Activated CD8-positive, alpha-beta memory T cell treated with anti-CD3 and anti-CD28 coated beads, Interleukin-2, amount 50 U/mL, for 4 hours (primary cell): ENCODE data around the gene ALKBH8.
A peak's percentile ranks its signal among the peaks of the same experiment; 100 is the strongest.
"Not testable (repeated sequence)": the region's sequence is repeated elsewhere in the genome, so short reads cannot be mapped to it uniquely, and the experiment has no call there.

ENCODE experiments used
- DNase-seq: peaks from one replicate; pipeline ENCODE4 v3.0.0-alpha.2; 2020

ALKBH8 gene, protein sequence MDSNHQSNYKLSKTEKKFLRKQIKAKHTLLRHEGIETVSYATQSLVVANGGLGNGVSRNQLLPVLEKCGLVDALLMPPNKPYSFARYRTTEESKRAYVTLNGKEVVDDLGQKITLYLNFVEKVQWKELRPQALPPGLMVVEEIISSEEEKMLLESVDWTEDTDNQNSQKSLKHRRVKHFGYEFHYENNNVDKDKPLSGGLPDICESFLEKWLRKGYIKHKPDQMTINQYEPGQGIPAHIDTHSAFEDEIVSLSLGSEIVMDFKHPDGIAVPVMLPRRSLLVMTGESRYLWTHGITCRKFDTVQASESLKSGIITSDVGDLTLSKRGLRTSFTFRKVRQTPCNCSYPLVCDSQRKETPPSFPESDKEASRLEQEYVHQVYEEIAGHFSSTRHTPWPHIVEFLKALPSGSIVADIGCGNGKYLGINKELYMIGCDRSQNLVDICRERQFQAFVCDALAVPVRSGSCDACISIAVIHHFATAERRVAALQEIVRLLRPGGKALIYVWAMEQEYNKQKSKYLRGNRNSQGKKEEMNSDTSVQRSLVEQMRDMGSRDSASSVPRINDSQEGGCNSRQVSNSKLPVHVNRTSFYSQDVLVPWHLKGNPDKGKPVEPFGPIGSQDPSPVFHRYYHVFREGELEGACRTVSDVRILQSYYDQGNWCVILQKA

DNA sequence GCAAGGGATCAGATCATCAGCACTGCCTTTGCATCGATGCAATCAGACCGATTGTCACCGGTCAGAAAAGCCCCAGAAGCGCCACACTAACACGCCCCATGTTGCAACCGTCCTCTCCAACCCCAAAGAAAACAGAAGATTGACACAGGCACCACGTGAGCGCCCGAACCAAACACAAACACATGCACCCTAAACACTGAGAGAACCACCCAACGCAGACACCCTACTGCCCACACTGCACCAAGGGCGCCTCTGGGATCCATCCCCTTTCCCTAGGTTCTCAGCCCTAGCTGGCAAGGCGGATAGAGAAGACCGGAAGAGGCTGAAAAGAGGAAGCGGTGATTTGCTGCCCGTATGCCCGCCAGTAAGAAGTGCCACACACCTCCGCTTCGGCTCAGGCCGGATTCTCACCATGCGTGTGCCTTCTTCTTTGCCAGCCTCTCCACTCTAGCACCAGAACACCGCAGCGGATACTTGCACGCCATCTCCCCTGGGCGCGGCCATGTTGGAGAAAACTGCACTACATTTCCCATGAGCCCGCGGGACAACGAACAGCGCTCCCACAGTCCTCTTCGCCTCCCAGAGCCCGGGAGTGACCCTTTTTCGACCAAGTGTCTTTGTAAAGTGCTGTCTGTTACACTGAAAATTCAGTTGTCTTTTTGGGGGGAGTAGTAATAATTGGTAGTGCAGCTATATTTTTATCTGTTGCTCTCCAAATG, at the start of gene ALKBH8:
Gene ALKBH8, minus strand, starts transcription at position 517 of the 719 bp plus-strand sequence. CDS start 4,842 bp downstream, outside the sequence.
- peak; percentile 76 for DNase-seq

DNA sequence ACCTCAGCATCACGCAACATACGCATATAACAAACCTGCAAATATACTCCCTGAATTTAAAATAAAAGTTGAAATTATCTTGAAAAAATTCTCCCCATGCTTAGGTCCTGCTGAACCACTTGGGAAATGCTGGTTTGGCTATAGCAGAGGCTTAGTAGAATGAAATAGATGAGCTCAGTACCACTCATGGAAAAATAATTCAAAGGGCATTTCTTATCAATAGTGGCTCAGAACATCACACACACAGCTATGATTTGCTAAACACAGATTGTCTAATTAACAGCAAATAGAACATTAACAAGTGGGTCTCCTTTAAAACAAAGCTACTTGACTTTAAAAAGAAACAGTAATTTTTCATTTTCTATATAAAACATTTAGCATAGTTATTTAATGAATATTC, 46.9 kb upstream of the ALKBH8 start:
- DNase-seq = no peak

DNA sequence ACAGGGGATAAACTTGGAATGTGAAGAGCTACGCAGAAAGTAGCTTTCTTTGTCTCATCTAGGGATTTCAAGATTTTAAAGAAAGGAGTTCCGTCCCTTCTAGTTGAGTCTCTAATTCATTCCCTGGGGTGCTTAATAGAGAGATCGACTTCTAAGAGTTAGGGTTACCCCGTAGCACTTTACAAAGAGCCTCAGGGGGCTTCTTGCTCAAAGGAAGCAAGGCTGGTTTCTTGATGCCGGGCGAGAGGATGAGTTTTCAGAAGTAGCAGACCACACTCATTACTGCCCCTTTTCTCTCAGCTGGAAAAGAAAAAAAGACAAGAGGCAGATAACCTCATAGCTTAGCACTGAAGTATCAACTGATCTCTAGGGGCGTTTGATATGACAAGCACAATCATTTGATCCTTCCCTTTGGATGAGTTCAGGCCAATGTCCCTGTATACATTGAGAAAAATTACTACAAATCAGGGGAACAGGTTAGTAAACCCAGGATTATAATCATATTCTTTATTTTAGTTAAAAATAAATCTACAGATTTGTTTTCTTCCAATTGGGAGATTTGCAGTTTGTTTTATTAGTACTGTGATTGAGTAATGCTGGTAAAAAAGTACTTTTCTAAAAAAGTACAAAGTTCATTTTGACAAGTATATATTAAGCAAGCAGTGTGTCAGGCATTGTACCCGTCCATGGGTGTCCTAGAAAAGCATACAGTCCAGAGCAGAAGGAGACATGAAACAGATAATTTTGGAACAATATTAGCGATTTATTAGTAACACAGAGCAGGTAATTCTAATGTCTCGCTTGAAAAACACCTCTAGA, 44.1 kb upstream of the ALKBH8 start:
- DNase-seq = no peak

DNA sequence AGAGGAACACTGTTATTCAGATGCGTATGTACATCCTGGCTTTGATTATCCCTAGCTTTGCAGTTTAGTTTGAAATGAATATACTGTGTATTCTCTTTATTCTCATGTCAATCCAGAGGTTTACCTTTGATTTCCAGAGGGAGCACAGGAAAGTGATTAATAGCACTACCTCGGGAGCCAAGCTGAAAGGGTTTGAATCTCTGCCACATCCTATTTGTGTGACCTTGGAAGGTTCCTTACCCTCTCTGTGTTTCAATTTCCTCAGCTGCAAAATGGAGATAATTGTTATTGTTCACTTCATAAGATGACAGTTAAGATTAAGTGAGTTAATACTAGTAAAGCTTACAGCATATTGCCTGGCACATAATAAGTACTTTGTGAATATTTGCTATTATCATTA, 43.3 kb upstream of the ALKBH8 start:
- no peak for DNase-seq

DNA sequence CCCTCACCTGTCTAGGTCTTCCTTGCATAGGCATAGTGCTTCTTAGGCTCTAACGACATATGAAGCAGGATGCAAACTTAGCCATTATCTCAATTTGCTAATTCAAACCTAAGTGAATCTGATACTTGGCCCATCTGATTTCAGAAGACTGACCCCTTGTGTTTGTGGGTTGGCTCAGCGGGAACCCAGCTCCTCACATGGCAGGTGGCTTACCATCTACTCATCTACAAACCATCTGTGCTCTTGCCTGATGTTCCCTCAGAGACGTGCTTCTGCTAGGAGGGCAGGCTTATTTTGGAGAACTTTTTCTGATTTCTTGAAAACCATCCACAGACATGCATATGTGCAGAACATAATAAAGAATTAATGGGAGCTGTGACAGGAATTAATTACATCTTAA, 40.6 kb upstream of the ALKBH8 start:
- DNase-seq = no peak

DNA sequence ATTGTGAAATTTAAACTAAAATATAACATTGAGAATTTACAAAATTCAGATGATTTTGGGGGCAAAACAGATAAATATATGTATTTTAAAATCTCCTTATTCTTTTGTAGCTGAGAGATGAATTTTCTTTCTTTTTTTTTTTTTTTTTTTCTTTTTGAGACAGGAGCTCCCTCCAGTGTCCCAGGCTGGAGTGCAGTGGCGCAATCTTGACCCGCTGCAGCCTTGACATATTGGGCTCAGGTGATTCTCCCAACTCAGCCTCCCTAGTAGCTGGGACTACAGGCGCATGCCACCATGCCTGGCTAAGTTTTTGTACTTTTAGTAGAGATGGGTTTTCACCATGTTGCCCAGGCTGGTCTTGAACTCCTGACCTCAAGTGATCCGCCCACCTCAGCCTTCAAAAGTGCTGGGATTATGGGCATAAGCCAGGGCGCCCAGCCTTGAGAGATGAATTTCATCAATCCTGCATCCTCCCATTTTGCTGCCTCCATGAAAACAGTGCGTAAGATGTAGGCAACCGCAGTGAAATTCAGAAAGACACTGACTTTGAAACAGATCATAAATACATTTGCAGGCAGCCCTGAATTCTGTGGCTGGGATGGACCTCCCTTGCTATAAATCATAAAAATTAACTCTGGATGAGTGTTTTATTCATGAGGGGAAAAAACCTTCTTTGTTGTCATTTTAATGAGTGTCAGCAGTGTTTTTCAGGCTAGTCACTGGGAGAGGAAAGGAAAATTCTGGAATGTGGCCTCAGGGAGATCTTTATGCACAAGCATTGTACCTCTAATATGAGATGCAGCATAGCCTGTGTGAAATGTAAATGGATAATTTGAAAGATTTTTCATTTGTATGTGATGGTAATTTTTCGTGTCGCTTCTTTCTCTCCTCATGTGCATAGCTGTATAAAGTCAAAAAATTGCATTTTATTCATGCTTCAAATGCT, 39.8 kb upstream of the ALKBH8 start:
- DNase-seq = no peak

DNA sequence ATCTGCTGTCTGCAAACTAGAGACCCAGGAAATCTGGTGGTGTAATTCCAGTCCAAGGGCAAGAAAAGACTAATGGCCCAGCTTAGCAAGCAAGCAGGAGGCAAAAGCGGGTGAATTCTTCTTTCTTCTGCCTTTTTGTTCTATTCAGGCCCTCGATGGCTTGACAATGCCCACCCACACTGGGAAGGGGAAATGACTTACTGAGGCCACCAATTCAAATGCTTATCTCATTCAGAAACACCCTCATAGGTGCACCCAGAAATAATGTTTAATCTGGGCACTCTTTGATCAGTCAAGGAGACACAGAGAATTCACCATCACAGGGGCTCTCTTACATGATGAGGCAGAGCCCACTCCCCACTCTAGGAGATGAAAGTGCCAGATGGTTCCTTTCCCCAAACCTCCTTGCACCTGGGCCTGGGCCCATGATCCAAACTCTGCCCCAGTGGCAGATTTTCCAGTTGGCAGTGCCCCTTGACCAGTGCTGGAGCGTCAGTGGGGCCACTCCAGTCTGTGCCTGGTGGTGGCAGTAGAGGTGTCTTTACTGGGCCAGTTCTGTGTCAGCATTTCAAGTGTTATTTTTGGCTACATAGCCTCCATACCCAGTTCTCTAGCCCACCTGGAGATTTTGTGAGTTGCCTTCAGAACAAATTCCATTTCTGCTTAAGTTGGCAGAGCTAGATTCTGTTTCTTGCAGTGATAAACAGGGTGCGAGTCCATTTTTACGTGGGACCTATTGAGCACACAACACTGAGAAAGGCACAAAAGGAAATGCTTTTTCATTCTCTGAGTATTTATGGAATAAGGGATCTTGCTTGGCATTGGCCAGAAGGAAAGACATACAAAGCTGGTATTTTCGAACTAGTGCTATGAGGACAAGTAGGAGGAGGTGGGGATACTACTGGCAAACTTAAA, 32.9 kb upstream of the ALKBH8 start:
- DNase-seq = no peak

DNA sequence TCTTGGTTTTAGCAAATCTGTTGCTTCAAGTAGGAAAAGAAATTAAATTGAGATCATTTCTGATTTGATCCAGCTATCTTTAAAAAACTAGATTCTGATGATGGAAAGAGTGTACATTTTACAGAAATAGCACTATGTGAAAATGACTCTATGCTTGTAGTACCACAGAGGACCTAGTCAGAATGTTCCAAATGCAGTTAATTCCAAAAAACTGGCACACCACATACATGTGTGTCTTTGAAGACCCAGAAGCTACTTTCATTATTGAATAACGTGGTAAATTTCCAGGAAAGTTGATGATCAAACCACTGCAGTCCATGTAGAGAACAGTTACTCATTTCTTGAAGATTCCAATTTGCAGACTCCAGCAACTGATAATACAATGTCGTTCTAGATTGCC, 29.2 kb upstream of the ALKBH8 start:
- DNase-seq = no peak

DNA sequence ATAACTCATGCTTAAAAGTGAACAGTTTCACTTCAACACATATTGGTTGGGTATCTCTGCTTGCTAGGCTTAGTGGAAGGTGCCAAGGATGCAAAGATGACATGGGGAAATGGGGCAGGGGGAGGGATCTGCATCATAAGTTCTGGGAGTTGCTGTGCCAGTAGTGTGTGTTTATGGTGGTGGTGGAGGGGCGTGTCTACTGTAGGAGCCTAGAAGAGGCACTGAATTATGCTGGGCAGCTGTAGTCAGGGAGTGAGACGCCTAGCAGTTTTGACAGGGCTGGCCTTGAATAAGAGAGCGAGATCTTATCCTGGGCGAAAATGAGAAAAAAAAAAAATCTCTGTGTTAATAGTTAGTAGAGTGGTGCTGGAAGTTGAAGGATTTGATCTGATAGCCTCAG, 28.4 kb upstream of the ALKBH8 start:
- DNase-seq = no peak

DNA sequence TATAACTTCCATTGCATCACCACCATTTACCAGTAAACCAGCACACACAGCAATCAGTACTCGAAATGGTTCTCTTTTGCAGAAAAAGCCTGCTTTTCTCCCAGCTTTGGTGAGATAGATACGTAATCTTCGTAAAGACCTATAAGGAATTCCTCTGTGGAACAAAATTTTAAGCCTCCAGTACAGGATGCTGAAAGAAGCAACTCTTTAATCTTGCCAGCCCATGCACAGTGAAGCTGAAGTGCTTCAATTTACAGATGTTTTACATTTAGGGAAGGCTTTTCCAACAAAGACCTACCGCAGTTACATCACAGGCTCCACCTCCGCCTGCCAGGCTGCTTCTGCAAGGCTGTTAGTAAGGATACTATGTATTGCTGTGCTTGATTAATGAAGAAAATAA, 27.3 kb upstream of the ALKBH8 start:
- no peak for DNase-seq

DNA sequence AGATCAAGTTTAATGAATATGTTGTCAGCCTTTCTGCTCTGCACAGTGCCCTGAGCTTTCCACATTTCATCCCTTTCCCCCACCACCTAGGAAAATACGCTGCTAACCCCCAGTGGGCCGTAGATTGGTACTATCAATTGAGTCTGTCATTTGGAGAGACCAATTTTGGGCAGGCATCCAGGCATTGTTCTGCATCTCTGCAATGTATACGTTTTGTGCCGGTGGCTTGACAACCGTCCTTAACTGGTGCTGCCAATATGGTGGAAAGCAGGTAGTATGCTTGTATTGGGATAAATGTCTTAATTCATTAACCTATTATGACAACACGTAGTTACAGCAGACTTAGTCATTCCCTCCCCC, 26.7 kb upstream of the ALKBH8 start:
- no peak for DNase-seq

DNA sequence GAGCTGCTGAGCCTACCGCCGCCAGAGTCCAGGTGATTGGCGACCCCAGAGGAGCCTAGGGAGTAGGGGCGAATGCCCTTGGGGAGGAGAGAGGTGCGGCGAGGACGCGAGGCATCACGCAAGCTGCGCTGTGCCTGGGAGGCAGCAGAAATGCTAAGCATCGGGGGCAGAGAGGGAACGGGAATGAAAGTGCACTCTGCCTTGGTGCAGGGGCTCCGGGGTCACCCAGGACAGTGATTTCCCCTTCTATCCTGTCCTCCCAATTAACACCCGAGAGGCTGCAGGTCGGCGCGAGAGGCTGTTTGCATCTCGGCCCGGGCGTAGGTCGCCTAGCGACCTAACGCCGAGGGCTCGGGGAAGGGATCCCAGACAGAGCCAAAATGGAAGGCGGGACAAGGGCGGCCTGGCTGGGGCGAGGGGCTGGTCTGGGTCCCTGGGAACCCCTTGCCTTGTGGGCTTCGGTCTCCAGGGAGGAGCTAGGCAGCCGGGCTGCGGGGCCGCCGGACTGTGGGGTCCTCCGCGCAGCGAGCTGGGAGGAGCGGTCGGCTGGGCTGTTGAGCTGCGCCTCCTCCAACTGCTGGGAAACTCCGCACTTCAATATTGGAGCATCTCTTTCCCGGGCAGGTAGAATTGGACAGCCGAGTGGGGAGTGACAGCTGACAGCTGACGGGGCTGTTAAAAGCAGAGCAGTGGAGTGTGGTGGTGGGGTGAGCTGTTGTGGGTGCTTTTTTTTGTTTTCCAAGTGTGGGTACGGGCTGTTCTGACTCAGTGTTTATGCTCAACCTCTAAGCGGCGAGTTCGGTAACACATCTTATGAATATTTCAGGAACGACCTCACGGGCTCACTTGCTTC, 26.1 kb upstream of the ALKBH8 start:
- peak; percentile 41 for DNase-seq

DNA sequence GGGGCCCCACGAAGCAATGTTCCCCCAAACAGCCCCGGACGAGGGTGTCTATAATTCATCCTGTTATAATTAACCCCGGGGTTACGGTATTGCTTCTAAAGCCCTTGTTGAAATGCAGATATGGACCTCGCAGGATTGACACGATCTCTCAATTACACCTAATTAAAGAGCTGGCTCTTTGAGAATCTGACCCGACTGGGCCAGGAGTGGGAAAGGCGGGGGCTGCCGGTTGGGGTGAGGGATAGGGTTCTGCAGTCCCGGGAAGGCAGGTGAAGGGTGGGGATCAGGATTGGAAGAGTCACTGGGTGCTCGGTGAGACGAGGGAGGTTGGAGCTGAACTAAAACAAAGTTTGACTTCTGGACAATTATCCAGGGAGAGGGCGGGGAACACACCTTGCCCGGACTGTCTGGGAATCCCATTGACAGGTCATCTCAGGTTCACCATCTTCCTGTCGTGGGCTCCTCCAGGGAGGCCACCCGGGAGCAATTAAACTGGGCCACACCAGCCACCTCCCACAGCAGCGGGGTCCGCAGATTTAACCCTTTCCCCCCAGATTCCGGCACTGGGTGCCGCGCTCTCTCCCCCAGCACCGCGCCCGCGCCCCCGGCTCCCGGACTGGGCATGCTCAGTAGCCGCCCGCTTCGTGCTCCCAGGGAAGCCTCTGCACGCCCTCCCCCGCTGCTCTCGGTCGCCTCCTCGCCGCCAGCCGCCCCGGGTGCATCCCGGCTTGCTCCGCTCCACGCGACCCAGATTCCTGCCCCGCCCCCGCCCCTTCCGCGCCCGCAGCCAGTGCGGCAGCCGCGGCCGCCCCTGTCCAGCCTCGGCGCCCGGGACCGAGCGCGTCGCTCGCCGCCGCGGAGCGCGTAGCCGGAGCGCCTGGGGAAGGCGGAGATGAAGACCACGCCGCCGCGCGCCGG, 25.2 kb upstream of the ALKBH8 start, which contains the start of gene ELMOD1:
Gene ELMOD1, plus strand, starts transcription at position 688 of the 918 bp plus-strand sequence. CDS start 27,043 bp downstream, outside the sequence.
- DNase-seq = peak; percentile 37

DNA sequence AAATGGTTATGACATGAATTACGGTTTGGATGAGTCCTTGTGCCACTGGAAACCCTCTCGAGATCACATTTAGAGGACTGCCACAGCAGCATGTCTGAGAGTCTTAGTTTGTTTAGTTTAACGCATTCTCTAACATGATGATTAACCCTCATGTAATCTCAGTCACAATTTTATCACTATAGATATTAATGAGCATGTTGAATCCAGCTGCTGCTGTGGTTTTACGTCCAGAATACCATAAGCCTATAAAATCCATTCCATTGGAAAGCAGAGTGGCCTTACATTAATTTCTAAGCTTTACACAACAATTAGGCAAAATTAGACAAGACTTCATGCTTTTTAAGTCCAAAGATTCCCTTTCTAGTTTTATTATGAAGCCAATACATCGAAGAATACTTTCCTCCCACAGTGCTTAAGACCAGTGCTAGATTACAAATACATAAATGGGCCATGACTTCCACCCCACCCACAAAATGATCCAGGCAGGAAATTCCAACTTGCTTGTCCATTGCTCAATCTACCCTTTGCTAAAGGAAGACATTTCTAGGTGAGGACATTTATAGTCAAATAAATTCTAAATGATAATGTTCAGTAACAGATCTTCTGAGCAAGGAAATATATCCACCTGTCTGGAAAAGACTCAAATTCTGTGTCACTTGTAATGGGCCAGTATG, 21.9 kb upstream of the ALKBH8 start:
- DNase-seq = no peak

DNA sequence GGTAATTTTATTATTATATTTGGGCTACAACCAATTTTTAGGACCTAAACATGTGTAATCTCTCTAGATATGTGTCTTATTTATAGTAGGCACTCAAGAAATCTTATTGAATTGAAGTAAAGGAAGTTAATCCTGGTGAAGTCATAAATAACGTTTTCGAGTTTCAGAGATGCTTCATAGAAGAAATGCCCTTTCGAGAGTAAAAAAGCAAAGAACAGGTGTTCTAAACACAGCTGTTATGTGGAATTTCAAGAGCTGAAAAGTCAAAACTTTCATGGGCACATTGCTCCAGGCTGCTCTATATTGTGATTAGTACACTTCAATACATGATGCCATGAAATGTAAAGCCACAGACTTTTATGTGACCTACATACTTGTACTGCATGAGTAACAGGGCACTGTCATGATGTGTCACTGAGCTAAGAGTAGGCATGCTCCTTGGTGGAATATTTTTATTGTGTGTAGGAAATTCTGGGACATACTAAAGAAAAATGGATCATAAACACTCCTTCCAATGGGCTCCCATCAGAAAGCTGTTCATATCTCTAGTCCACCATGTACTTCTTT, 18.2 kb upstream of the ALKBH8 start:
- no peak for DNase-seq

DNA sequence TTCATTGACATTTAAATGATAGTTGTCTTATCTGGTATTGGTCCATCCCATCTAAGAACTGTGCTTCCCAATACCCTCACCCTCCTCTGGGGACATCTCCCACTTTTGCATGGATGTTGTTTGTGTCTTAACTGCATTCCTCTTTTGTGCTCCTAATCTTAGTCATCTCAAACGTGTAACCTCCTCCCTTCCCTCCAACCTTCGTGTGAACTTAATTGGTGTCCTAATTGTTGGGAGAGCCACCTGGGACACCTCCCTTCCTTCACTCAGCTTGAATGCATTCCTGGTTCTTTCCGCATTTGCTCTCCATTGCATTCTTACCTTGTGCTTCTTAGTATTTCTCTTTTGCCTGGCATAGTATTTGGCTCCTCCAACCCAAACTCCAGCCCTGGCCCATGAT, 15.6 kb upstream of the ALKBH8 start:
- no peak for DNase-seq

DNA sequence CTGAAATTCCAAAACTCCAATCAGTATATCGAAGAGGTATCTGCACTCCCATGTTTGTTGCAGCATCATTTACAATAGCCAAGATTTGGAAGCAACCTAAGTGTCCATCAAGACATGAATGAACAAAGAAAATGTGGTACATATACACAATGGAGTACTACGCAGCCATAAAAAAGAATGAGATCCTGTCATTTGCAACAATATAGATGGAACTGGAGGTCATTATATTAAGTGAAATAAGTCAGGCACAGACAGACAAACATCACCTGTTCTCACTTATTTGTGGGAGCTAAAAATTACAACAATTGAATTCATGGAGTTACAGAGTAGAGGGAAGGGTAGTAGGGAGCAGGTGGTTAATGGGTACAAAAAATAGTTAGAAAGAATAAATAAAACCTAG, 13.6 kb upstream of the ALKBH8 start:
- not testable (repeated sequence) for DNase-seq

DNA sequence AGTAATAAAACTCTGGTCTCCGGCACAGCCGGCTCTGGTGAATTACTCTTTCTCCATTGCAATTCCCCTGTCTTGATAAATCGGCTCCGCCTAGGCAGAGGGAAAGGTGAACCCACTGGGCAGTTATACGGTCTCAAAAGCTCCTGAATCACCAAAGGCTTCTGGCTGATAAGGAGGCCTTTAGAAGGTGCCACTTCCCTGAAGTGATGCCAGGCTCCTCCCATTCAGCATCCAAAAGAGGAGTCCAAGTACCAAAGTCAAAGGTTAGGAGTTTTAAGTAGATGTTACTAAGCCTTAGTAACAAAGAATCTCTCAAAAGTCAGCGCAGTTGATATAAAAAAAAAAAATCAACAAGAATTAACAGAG, 11.8 kb upstream of the ALKBH8 start:
- DNase-seq = no peak
